Measurements from ENCODE around the gene COTL1. TPM values are rescaled to one million over a fixed set of nuclear protein-coding genes. Genes with fewer than 3 reads are reported as not detected.

The COTL1 gene
- total RNA-seq, 1 donor from 2014 or later, result 359 TPM

- Histone ChIP-seq H2AFZ (ENCODE audit: low read depth, low read length) (no peak overlapping the region), H3K79me2 (ENCODE audit: insufficient read depth, low read length) (no peaks in the 10 kb centered on the region), H4K20me1 (ENCODE audit: insufficient read depth, low read length) (peaks cover 28% of the 10 kb centered on the region), H3K9me3 (ENCODE audit: insufficient read depth, low read depth, low read length) (no peaks in the 10 kb centered on the region), H3K36me3 (ENCODE audit: insufficient read depth, low read length) (peaks cover 26% of the 10 kb centered on the region), H3K4me2 (ENCODE audit: low read length) (no peak overlapping the region), H3K27me3 (ENCODE audit: insufficient read depth, low read length) (no peaks in the 10 kb centered on the region), H3K4me3 (ENCODE audit: insufficient read depth, low read depth, low read length) (no peak overlapping the region), H3K9ac (ENCODE audit: low read length) (no peak overlapping the region), H3K27ac (ENCODE audit: low read depth, low read length) (no peak overlapping the region), H3K4me1 (ENCODE audit: insufficient read depth, low read length) (no peaks in the 10 kb centered on the region)
- Mint-ChIP-seq H3K27me3 (ENCODE audit: low read depth, unreplicated experiment) (no peaks in the 10 kb centered on the region), H3K36me3 (ENCODE audit: low read depth, unreplicated experiment) (peaks cover 22% of the 10 kb centered on the region), H3K4me3 (ENCODE audit: unreplicated experiment) (no peak overlapping the region), H3K4me1 (ENCODE audit: low read depth, unreplicated experiment) (no peaks in the 10 kb centered on the region), H3K27ac (ENCODE audit: unreplicated experiment) (no peak overlapping the region), H3K9me3 (ENCODE audit: unreplicated experiment) (no peaks in the 10 kb centered on the region)
- no peak for DNase-seq (ENCODE audit: low read depth)
- TF ChIP-seq EZH2 (IDR thresholded peaks at IDR 0.05; ENCODE audit: insufficient read depth, low read length) (no peak), CTCF (IDR thresholded peaks at IDR 0.05; ENCODE audit: insufficient read depth, low read depth, low read length) (no peak)
- FAIRE-seq, result no peak
These were observed 45.7 kb upstream of the COTL1 start for GRCh38 chr16:84663433-84664101.

- H3K36me3 Mint-ChIP-seq (ENCODE audit: low read depth, unreplicated experiment), result peaks cover 30% of the 10 kb centered on the region
- no peak overlapping the region for H3K4me2 ChIP-seq (ENCODE audit: low read length)
- H3K9me3 Mint-ChIP-seq (ENCODE audit: unreplicated experiment), result no peaks in the 10 kb centered on the region
- no peak overlapping the region for H3K27ac Mint-ChIP-seq (ENCODE audit: unreplicated experiment)
- H3K27ac ChIP-seq (ENCODE audit: low read depth, low read length), result no peak overlapping the region
- peaks cover 3% of the 10 kb centered on the region for H3K79me2 ChIP-seq (ENCODE audit: insufficient read depth, low read length)
- no peaks in the 10 kb centered on the region for H3K4me1 ChIP-seq (ENCODE audit: insufficient read depth, low read length)
- FAIRE-seq (no peak), DNase-seq (ENCODE audit: low read depth) (no peak)
- H2AFZ ChIP-seq (ENCODE audit: low read depth, low read length), result no peak overlapping the region
- H3K36me3 ChIP-seq (ENCODE audit: insufficient read depth, low read length), result peaks cover 31% of the 10 kb centered on the region
- no peaks in the 10 kb centered on the region for H3K27me3 ChIP-seq (ENCODE audit: insufficient read depth, low read length)
- H4K20me1 ChIP-seq (ENCODE audit: insufficient read depth, low read length), result peaks cover 30% of the 10 kb centered on the region
- H3K27me3 Mint-ChIP-seq (ENCODE audit: low read depth, unreplicated experiment), result no peaks in the 10 kb centered on the region
- TF ChIP-seq CTCF (IDR thresholded peaks at IDR 0.05; ENCODE audit: insufficient read depth, low read depth, low read length) (no peak), EZH2 (IDR thresholded peaks at IDR 0.05; ENCODE audit: insufficient read depth, low read length) (no peak)
- no peak overlapping the region for H3K4me3 ChIP-seq (ENCODE audit: insufficient read depth, low read depth, low read length)
- no peaks in the 10 kb centered on the region for H3K4me1 Mint-ChIP-seq (ENCODE audit: low read depth, unreplicated experiment)
- H3K9ac ChIP-seq (ENCODE audit: low read length), result no peak overlapping the region
- H3K9me3 ChIP-seq (ENCODE audit: insufficient read depth, low read depth, low read length), result no peaks in the 10 kb centered on the region
- H3K4me3 Mint-ChIP-seq (ENCODE audit: unreplicated experiment), result no peak overlapping the region
These were observed 44.6 kb upstream of the COTL1 start for GRCh38 chr16:84662471-84662870.

- Histone ChIP-seq H3K9me3 (ENCODE audit: insufficient read depth, low read depth, low read length) (no peaks in the 10 kb centered on the region), H3K79me2 (ENCODE audit: insufficient read depth, low read length) (peaks cover 3% of the 10 kb centered on the region), H3K4me3 (ENCODE audit: insufficient read depth, low read depth, low read length) (no peak overlapping the region), H3K36me3 (ENCODE audit: insufficient read depth, low read length) (peaks cover 32% of the 10 kb centered on the region), H3K4me1 (ENCODE audit: insufficient read depth, low read length) (no peaks in the 10 kb centered on the region), H3K27me3 (ENCODE audit: insufficient read depth, low read length) (no peaks in the 10 kb centered on the region), H4K20me1 (ENCODE audit: insufficient read depth, low read length) (peaks cover 33% of the 10 kb centered on the region), H3K4me2 (ENCODE audit: low read length) (no peak overlapping the region), H3K27ac (ENCODE audit: low read depth, low read length) (no peak overlapping the region), H3K9ac (ENCODE audit: low read length) (no peak overlapping the region), H2AFZ (ENCODE audit: low read depth, low read length) (no peak overlapping the region)
- Mint-ChIP-seq H3K27ac (ENCODE audit: unreplicated experiment) (no peak overlapping the region), H3K4me1 (ENCODE audit: low read depth, unreplicated experiment) (no peaks in the 10 kb centered on the region), H3K9me3 (ENCODE audit: unreplicated experiment) (no peaks in the 10 kb centered on the region), H3K36me3 (ENCODE audit: low read depth, unreplicated experiment) (peaks cover 30% of the 10 kb centered on the region), H3K4me3 (ENCODE audit: unreplicated experiment) (no peak overlapping the region), H3K27me3 (ENCODE audit: low read depth, unreplicated experiment) (no peaks in the 10 kb centered on the region)
- FAIRE-seq, result no peak
- no peak for DNase-seq (ENCODE audit: low read depth)
- TF ChIP-seq CTCF (IDR thresholded peaks at IDR 0.05; ENCODE audit: insufficient read depth, low read depth, low read length), result no peak
- no peak for TF ChIP-seq EZH2 (IDR thresholded peaks at IDR 0.05; ENCODE audit: insufficient read depth, low read length)
These were observed 43.7 kb upstream of the COTL1 start for GRCh38 chr16:84661418-84662060.

All from astrocyte (in vitro differentiated cells and primary cell).